HG02840 (cell line): ENCODE measurements around the gene GCNT3.
"Not testable (repeated sequence)": the region's sequence is repeated elsewhere in the genome, so short reads cannot be mapped to it uniquely, and the experiment has no call there.

ENCODE experiments used
- ATAC-seq: cut with Tn5 transposase; IDR thresholded peaks from one replicate; pipeline ENCODE4 v1.9.1; 2021; ENCODE audit warnings: mild to moderate bottlenecking, moderate library complexity, moderate number of reproducible peaks; ENCODE audit not compliant: unreplicated experiment, low FRiP score

GCNT3 gene

DNA sequence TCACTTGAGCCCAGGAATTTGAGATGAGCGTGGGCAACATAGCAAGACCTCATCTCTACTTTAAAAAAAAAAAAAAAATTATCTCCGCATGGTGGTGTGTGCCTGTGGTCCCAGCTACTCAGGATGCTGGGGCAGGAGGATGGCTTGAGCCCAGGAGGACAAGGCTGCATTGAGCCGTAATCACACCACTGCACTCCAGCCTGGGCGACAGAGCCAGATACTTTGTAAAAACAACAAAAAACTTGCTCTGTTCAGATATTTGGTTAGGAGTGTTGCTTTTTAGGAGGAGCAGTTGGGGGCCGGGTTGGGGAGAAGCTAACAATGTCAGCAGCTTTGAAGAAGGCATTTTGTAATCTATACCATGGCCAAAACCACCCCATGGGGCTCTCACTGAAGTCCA lies 4.1 kb downstream of the GCNT3 start:
- no peak for ATAC-seq

DNA sequence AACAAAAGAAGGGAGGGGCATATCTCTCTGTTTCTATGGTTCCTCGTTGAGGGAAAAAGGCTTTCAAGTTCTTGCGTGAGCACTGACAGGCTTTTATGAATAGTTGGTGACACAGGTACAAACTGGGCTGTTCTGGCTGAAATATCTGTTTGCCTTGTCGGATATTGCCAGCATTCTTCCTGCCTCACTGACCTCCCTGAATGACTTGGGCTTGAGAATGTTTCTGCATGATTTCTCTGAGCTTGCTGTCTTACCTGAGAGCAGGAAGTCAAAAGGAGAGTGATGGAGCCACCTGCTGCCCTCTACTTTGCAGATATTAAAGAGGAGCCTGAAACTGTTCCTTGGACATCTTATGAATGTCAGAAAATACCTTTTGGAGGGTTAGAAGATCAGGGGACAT lies 4.8 kb downstream of the GCNT3 start:
- ATAC-seq = no peak

DNA sequence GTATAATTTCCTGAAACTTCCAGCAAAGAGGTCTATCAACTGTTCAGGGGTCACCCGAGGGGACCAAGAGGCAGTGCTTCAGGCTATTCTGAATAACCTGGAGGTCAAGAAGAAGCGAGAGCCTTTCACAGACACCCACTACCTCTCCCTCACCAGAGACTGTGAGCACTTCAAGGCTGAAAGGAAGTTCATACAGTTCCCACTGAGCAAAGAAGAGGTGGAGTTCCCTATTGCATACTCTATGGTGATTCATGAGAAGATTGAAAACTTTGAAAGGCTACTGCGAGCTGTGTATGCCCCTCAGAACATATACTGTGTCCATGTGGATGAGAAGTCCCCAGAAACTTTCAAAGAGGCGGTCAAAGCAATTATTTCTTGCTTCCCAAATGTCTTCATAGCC lies 6.8 kb downstream of the GCNT3 start:
- no peak for ATAC-seq

DNA sequence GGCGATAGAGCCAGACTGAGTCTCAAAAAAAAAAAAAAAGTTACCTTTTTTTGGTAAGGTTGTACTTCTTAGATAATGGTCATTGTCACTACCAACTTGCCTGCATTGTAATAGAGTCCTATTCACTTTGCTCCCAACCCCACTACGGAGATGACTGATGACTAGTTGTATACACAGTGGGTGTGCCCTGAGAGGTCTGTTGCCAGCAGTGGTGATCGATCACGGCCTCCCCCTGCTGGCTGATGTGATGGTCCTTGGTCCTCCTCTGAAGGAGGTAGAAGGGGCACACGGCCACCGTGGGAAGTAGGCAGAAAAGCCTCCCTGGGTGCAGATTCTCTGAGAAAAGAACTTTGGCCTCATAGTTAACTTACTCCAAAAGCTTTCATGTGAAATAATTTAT lies 10.7 kb downstream of the GCNT3 start:
- no peak for ATAC-seq

DNA sequence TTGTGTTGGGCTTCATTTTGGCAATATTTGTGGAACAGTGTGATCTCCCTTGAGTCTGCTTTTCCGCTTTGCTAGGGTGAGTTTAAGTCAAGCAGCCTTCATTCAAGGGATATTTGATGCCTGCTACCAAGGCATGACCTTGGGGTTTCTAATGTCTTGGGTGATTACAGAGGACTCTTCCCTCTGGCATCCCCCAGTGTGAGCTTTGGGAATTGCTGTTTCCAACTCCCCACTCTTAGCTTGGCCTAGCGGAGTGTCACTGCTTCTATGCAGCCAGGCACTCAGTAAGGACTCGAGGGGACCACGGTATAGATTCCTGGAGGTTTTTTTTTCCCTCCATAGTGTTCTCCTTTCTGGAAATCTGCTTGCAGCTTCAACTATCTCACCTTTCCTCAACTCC lies 21.1 kb downstream of the GCNT3 start:
- no peak for ATAC-seq

DNA sequence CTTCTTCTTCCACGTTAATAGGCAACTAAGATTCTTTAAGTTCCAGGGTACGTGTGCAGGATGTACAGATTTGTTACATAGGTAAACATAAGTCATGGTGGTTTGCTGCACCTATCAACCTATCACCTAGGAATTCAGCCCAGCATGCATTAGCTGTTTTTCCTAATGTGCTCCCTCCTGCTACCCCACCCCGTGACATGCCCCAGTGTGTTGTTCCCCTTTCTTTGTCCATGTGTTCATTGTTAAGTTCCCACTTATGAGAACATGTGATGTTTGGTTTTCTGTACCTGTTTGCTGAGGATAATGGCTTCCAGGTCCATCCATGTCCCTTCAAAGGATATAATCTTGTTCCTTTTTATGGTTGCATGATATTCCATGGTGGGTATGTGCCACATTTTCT lies 24.6 kb downstream of the GCNT3 start:
- no peak for ATAC-seq

DNA sequence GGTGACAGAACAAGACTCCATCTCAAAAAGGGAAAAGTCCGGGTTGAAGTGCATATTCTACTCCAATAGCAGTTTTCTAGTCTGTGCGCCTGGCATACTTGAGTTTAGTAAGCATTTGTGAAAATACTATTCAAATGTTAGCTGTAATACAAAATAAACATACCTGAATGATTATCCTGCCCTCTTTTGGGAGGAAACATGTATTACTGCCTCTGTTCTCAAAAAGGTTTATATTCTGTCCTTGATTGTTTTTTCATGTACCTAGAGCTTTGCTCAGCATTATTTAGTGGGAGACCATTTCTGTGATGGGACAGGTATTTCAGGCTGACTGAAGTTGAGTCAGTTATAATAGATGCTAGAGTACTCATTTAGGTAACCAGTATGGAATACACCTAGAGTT lies 25.9 kb downstream of the GCNT3 start:
- ATAC-seq = not testable (repeated sequence)

DNA sequence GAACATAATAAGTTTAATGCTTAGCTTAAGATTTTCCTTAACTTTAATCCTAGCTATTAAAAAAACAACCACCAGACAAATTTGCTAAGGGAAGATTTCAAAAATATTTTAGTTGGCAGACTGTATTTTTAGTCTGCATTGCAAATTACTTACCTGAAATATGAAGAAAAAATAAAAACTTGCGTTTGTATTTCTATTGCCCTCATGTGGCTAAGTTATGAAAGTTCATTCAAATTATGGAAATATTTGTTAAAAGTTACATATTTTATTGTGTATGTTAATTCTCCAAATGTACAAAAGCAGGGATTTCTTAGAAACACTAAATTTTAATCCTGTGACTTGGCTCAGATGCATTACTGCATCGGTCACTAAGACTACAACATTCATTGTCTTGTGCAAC lies 30.8 kb downstream of the GCNT3 start:
- no peak for ATAC-seq

DNA sequence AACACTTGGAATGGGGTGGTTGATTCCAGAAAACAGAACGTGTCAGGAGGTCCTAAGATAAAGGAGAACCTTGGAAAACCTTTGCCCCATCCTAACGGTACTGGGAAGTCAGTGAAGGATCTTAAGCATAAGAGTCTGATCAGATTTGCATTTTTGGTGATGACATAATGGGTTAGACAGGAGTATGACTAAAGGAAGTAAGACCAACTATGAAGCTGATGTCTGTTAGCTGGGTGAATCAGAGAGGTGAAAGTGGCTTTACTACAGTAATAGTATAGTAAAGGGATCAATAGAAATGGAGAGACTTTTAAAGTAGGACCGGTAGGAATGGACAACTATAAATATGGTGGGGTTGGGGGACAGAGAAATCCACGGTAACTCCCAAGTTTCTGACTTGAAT lies 33.2 kb downstream of the GCNT3 start:
- ATAC-seq = no peak

DNA sequence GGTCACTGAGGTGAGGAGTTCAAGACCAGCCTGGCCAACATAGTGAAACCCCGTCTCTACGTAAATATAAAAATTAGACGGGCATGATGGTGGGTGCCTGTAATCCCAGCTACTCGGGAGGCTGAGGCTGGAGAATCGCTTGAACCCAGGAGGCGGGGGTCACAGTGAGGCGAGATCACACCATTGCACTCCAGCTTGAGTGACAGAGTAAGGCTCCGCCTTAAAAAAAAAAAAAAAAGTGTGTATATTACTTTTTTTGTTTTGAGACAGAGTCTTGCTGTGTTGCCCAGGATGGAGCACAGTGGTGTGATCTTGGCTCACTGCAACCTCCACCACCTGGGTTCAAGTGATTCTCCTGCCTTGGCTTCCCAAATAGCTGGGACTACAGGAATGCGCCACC lies 34.2 kb downstream of the GCNT3 start:
- not testable (repeated sequence) for ATAC-seq

DNA sequence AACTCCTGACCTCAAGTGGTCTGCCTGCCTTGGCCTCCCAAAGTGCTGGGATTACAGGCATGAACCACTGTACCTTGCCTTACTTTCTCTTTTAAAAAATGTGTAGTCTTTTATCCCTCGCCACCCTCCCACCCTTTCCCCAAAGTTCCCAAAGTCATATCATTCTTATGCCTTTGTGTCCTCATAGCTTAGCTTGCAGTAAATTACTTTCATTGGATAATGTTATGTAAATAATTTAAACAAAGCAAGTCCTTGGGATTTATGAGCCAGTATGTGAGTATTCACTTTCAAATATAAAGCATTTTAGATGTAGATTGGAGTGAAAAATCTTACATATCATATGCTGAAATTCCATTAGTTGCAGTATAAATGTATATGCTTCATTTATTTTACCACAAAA lies 34.7 kb downstream of the GCNT3 start:
- no peak for ATAC-seq

DNA sequence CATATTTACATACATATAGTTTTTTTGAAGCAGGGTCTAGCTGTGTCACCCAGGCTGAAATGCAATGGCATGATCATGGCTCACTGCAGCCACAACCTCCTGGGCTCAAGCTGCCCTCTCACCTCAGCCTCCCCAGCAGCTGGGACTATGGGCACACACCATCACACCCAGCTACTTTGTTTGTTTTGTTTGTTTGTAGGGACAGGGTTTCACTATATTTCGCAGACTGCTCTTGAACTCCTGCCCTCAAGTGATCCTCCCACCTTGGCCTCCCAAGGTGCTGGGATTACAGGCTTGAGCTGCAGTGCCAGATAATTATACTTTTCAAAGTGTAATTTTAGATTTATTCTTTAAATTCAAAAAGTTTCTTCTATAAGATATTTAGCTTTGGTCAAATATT lies 35.5 kb downstream of the GCNT3 start:
- ATAC-seq = no peak

DNA sequence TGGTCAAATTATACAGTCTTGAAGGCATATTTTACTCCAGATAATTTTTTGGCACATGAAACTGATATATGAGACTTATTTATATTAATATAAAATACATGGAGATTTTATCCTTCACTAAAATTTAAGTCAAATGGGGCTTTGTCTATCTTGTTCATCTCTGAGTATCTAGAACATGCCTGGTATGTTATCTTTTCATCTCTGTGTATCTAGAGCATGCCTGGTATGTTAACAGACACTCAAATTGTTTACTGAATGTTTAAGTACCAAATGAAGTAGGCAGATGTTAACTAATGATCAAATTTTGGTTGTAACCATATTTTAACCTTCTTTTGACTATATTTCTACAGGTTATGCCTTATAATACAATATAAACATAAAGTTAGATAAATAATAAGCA lies 38.0 kb downstream of the GCNT3 start:
- ATAC-seq = no peak

DNA sequence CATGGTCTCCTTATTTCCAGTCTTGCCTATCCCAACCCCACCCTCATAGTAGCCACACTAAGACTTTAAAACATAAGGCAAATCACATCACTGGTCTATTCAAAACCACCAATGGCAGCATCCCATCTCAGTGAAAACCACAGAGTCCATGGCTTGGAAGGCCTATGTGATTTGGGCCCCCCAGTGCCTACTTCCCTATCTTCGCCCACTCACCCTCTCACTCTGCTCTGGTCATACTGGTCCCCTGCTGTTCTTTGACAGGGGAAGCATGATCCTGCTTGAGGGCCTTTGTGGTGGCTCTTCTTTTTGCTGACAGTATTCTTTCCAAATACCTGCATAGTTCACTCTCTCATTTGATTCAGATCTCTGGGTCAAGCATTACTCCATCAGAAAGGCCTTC lies 42.5 kb downstream of the GCNT3 start:
- ATAC-seq = no peak

DNA sequence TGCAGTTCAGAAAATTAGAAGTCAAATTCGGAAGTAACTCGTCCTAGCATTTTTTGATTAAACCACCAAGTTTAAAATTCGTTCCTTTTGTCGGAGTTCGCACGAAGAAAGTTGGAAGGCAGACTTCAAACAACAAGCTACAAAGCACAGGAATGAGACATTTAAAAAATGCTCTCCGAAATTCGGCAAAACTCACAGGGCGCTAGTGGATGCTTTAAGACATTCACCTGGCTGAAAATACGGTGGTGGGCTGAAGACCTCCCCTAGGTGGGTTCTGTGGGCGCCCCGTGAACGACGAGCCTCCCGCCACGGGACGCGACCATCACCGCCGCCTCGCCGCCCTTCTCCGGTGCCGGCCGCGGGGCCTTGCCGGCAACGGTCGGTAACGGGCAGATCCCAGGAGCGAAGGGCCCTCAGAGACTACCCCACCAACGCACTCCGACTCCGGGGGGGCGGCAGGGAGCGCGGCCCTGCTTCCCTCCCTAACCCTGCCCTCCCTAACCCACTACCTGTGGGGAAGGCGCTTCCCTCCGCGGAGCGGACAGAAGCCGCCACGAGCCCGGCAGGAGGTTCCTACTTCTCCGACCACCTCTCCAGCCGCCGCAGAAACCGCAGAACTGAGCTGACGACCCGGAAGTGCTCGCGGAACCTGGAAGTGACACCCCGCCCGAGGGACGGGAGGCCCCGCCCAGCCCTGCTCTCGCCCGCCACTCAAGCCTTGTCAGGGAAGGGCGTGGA lies 45.5 kb downstream of the GCNT3 start, which contains the start of gene GTF2A2:
GTF2A2 (minus strand) TSS at position 619 of the 738 bp plus-strand sequence. CDS start 5,238 bp downstream, outside the sequence.
- peak; percentile 96 for ATAC-seq

DNA sequence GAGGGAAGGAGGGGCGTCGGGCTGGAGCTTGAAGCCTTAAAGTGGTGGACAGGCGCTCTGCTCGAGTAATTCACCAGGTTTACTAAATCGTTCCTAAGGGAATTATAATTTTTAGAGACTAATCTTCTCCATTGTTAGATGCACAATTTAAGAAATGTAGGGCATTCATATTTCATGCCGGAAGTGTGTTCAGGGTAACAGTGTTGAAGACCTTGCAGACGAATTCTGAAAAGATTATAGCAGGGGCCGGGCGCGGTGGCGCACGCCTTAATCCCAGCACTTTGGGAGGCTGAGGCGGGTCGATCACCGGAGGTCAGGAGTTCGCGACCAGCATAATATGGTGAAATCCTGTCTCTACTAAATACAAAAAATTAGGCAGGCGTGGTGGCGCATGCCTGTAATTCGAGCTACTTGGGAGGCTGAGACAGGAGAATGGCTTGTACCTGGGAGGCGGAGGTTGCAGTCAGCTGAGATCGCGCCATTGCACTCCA lies 46.1 kb downstream of the GCNT3 start:
- ATAC-seq = no peak

DNA sequence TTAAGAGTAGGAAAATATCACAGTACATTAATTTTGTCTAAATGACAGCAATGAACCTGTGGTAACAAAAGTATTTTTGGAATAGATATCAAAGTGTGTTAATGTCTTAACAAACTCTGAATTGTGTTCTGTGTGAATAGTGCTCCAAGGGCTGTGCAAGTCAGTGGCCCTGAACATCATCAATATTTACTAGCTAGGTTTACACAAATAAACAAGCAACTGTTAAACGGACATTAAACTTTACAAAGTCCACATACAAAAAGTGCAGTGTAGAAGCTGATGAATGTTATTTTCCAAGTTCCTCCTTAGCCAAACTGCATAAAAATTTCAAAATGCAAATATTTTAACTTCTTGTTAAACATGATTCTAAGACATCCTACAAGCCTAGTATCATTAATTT lies 47.8 kb downstream of the GCNT3 start:
- ATAC-seq = no peak

DNA sequence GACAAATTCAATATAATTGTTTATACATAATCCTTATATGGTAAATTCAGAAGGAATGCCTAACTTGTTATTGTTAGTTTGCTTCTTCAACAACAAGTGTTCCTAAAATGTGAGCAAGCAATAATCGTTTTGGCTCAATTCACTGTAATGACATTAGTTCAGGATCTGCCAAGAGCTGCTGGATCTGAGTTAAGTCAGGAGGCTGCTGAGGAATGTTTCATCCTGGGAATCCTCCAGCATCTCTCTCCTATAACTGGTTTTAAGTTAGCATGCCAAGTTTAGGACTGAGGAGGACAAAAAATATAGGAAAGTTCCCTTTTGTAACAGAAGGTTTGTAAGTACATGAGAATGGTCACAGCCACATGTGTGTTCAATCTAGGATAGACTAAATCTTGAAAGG lies 50.7 kb downstream of the GCNT3 start:
- no peak for ATAC-seq

DNA sequence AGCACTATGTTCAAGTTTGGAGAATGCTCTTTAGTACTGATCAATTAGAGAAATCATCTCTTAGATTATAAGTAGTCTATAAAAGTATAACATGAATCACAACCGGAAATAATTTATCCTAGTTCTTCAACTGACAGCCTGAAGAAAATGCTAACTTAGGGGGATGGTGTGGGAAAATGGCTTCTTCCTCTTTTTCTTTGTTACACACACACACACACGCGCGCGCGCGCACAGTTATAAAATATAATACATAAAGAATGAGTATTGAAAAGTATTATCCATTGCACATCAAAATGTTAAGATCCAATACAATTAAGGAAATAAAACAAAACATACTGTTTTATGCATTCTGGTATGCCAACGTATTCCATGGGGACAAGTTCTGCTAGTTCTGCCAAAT lies 57.0 kb downstream of the GCNT3 start:
- ATAC-seq = no peak
